SU-DHL-6 (cell line): Measurements from ENCODE around the gene PAX5.

ENCODE experiments used
- CTCF ChIP-seq: fragments of 200-600 bp; sonication (generic); IDR thresholded peaks from one replicate; pipeline ENCODE4 v1.5.1; 2017; ENCODE audit warnings: antibody characterized with exemption, mild to moderate bottlenecking, low read length, moderate library complexity; ENCODE audit not compliant: insufficient read depth, poor library complexity, severe bottlenecking
- EZH2phosphoT487 ChIP-seq: fragments of 200-600 bp; sonication (generic), shearing (Covaris generic); conservative IDR thresholded peaks from 2 replicates; pipeline ENCODE4 v1.6.1; 2018; ENCODE audit warnings: mild to moderate bottlenecking, antibody characterized with exemption, low read length, moderate library complexity, mixed read lengths

- TF ChIP-seq CTCF (no peak), EZH2phosphoT487 (no peak)
Measured at GRCh38 chr9:37031081-37031480, 3.0 kb downstream of the PAX5 start.
